Bronchial epithelial cell (primary cell): ENCODE results near the gene ARL15. TPM values are rescaled to one million over a fixed set of nuclear protein-coding genes. Genes with fewer than 3 reads are reported as not detected.
"Not testable (repeated sequence)": the region's sequence is repeated elsewhere in the genome, so short reads cannot be mapped to it uniquely, and the experiment has no call there.

Experiments used
- DNase-seq: peaks from one replicate; pipeline ENCODE4 v3.0.0-alpha.2; 2010; ENCODE audit warnings: low read depth
- FAIRE-seq: peaks from 2 replicates; lab custom pipeline; 2011; peaks lifted over from hg19 to GRCh38; lab: Jason Lieb, UNC
- H3K27me3 ChIP-seq: 2 replicates; pipeline ENCODE4 v1.5.1; 2011; ENCODE audit warnings: low read length; ENCODE audit not compliant: control insufficient read depth, insufficient read depth
- H3K36me3 ChIP-seq: 2 replicates; pipeline ENCODE4 v1.5.1; 2011; ENCODE audit warnings: low read length; ENCODE audit not compliant: control insufficient read depth, insufficient read depth
- H3K4me3 ChIP-seq: 2 replicates; pipeline ENCODE4 v1.5.1; 2011; ENCODE audit warnings: mild to moderate bottlenecking, low read depth, low read length, control low read depth
- total RNA-seq: library from RNA; depleted of rRNA; stranded (reverse); fragments of >200 nt; gene quantifications from 2 replicates; pipeline ENCODE4 v1.2.1, GENCODE V29; 2014
- TF ChIP-seq, protein P1 (sequence below): IDR thresholded peaks from 2 replicates; pipeline ENCODE4 v1.5.1; 2011; ENCODE audit warnings: mild to moderate bottlenecking, moderate library complexity, low read length, control low read depth, inconsistent platforms; ENCODE audit not compliant: insufficient read depth, severe bottlenecking

ARL15 gene
- total RNA-seq, 1 donor from 2014 or later: 13.7 TPM

DNA sequence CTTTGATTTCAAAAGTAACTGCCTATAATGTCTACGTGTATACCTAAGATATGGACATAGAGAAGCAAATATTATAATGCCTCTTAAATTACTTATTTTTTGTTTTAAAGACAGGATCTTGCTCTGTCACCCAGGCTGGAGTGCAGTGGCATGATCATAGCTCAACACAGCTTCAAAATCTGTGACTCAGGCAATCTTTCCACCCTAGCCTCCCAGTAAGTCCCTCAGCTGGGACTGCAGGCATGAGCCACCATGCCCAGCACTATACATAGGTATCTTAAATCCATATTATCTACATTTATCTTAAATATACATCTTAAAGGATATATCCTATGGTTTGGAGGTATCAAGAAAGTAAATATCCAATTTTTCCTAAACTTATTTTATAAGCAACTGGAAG lies 261.2 kb downstream of the ARL15 start:
- H3K36me3 ChIP-seq: no peaks in the 10 kb centered on the region
- no peak overlapping the region for H3K4me3 ChIP-seq
- no peaks in the 10 kb centered on the region for H3K27me3 ChIP-seq
- FAIRE-seq (no peak), DNase-seq (no peak)
- TF ChIP-seq, protein P1, sequence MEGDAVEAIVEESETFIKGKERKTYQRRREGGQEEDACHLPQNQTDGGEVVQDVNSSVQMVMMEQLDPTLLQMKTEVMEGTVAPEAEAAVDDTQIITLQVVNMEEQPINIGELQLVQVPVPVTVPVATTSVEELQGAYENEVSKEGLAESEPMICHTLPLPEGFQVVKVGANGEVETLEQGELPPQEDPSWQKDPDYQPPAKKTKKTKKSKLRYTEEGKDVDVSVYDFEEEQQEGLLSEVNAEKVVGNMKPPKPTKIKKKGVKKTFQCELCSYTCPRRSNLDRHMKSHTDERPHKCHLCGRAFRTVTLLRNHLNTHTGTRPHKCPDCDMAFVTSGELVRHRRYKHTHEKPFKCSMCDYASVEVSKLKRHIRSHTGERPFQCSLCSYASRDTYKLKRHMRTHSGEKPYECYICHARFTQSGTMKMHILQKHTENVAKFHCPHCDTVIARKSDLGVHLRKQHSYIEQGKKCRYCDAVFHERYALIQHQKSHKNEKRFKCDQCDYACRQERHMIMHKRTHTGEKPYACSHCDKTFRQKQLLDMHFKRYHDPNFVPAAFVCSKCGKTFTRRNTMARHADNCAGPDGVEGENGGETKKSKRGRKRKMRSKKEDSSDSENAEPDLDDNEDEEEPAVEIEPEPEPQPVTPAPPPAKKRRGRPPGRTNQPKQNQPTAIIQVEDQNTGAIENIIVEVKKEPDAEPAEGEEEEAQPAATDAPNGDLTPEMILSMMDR: no peak

DNA sequence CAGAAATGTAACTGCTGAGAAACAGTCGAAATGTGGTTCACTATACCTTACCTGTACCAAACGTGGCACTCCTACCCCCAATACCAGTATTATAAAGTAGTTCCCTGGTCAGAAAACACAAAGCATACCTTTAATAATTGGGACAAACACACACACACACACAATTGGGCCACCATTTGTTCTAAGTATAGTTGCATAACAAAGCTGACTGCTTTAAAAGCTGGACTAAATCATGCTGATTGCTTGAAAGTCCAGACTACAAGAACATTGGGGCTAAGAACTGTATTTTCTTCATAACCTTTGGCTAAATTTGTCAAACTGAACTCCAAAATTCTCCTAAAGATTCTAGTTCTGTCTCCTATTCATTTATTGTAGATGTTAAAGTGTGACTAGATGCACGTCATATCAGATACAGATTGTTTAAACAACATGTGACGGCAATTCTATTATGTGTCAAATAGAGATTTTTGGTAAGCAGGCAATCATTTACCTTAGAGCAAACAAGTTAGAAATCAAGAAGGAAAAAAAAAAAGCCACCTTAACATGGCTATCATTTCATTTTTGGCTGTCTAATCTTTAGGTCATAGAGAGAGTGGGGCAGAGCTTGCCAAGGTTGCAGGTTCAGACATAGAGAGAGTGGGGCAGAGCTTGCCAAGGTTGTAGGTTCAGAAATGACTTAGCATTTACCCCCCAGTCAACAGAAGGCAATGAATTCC lies 265.1 kb downstream of the ARL15 start:
- TF ChIP-seq, protein P1: no peak
- FAIRE-seq (no peak), DNase-seq (peak; percentile 37)
- Histone ChIP-seq H3K4me3 (no peak overlapping the region), H3K36me3 (no peaks in the 10 kb centered on the region), H3K27me3 (no peaks in the 10 kb centered on the region)

DNA sequence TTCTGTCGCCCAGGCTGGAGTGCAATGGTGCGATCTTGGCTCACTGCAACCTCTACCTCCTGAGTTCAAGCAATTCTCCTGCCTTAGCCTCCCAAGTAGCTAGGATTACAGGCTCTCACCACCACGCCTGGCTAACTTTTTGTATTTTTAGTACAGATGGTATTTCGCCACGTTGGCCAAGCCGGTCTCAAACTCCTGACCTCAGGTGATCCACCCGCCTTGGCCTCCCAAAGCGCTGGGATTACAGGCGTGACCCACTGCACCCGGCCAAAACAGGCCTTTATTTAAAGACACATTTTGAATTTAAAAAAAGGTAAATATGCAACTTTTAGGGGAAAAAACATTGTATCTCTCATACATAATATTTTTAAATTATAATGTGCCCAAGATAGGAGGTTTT lies 266.1 kb downstream of the ARL15 start:
- not testable (repeated sequence) for FAIRE-seq, H3K4me3 ChIP-seq, DNase-seq, H3K27me3 ChIP-seq, H3K36me3 ChIP-seq

DNA sequence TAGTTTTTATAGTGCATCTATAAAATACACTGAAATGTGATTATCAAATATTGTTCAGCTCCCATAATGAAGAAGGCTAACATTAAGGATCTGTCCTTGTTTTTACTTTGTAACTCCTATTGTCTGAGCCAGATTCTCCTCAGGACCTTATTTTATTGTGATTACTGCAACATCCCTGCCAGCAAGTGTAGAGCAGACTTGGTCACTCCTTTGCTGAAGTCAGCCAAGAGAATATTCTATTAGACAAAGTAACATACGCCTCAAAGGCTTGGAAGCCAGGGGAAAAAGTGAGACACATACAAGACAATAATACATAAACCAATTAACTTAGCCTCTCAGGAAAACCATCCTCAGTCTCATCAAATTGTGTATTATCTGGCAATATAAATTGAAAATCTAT lies 269.6 kb downstream of the ARL15 start:
- FAIRE-seq: no peak
- Histone ChIP-seq H3K36me3 (no peaks in the 10 kb centered on the region), H3K4me3 (no peak overlapping the region), H3K27me3 (no peaks in the 10 kb centered on the region)
- TF ChIP-seq, protein P1: no peak
- DNase-seq: no peak

DNA sequence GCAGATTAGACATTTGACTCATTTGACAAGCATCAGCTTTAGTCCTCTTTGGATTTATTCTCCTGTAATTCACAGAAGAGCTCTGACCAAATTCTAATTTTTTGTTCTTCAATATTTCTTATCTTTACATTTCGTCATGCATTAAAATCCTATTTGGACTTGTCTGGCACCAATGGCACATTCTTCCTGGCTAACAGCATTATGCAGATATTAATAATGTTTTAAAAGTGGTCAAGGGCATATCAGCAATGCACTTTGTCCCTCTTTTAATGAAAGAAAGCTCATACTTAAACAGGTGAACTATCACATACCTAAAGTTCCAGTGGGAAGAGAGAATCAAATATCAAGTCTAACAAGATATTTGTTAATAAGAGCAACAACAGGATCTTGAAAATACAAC lies 270.4 kb downstream of the ARL15 start:
- no peak for FAIRE-seq
- no peak overlapping the region for H3K4me3 ChIP-seq

DNA sequence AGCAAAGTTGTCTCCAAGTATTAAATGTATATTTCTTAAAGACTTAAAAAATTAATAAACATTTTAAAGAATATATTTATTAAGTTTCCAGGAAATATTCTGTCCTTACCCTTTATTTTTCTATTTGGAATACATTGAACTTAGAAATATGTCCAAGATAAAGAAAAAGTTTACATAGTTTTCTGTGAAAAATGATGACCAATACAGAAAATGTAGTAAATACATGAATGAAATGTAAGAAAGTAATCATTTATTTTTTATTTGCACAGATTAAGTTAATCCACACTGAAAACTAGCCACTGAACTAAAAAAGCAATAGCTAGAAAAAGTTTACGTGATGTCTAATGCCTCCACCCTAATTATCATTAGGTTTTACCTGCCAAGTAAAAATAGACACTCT lies 273.2 kb downstream of the ARL15 start:
- no peak for FAIRE-seq
- Histone ChIP-seq H3K36me3 (no peaks in the 10 kb centered on the region), H3K4me3 (no peak overlapping the region), H3K27me3 (no peaks in the 10 kb centered on the region)
- TF ChIP-seq, protein P1: no peak
- no peak for DNase-seq

More for the DNA sequence above, 270.4 kb downstream of the ARL15 start:
- no peak for DNase-seq
- TF ChIP-seq, protein P1: no peak
- Histone ChIP-seq H3K36me3 (no peaks in the 10 kb centered on the region), H3K27me3 (no peaks in the 10 kb centered on the region)
